ENCODE measurements around the gene ACADL. TPM values are rescaled to one million over a fixed set of nuclear protein-coding genes. Genes with fewer than 3 reads are reported as not detected.
A peak's percentile ranks its signal among the peaks of the same experiment; 100 is the strongest.

ACADL gene
- total RNA-seq, 4 donors from 2014 or later, result 1.3 to 2.1 (median 1.7) TPM

DNA sequence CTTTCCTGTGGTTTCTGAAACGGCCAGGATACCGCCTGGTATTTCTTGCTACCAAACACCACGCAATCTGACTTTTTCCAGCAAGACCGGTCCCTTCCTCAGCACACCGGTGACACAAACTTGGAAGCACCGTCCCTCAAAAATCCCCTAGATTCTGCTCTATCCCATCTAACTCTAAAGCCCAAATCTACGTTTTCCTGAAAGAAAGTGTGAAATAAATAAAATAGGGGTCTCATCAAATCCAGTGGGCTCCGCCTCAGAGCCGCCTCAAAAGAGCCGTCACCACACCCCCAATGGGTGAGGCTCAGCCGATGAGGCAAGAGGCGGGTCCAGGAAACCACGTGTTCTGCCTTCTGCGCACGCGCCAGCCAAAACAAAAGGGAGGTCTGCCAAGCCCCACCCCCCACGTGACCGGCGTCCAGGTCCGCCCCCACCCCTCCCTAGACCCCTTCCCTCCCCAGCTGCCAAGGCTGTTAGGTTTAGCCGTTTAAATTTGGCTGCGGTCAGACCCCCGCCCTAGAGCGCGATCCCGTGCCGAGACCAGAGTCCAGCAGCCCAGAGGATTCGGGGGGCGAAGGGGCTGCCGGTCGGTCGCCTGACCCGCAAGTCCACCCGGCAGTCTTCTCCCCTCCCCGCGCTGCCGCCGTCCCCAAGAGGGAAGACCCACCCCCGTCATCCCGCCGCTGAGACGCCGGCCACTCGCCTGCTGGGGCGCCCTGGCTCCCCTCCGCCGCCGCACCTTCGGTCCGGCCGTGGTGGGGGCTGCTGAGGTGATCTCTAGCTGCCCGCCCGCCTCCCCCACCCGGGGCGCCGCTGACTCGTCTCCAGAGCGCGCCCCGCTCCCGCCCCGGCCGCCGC is 54.6 kb downstream of the ACADL start:
- Histone ChIP-seq H3K27ac (replicated peaks in 1 of 4) (peak overlapping the region; percentile 99 to 100 (median 100)), H3K4me3 (peak overlapping the region; percentile 87 to 98 (median 94)), H3K4me1 (peaks cover 36 to 48% (median 45%) of the 10 kb centered on the region in 4 donors), H3K9me3 (no peaks in the 10 kb centered on the region), H3K36me3 (no peaks in the 10 kb centered on the region), H3K27me3 (no peaks in the 10 kb centered on the region)
- TF ChIP-seq POLR2AphosphoS5 (IDR thresholded peaks at IDR 0.05) (peak; percentile 98 to 99), EP300 (IDR thresholded peaks at IDR 0.05) (no peak), POLR2A (IDR thresholded peaks at IDR 0.05; ENCODE audit: low read depth) (peak; percentile 86)
- TF ChIP-seq, protein P1, sequence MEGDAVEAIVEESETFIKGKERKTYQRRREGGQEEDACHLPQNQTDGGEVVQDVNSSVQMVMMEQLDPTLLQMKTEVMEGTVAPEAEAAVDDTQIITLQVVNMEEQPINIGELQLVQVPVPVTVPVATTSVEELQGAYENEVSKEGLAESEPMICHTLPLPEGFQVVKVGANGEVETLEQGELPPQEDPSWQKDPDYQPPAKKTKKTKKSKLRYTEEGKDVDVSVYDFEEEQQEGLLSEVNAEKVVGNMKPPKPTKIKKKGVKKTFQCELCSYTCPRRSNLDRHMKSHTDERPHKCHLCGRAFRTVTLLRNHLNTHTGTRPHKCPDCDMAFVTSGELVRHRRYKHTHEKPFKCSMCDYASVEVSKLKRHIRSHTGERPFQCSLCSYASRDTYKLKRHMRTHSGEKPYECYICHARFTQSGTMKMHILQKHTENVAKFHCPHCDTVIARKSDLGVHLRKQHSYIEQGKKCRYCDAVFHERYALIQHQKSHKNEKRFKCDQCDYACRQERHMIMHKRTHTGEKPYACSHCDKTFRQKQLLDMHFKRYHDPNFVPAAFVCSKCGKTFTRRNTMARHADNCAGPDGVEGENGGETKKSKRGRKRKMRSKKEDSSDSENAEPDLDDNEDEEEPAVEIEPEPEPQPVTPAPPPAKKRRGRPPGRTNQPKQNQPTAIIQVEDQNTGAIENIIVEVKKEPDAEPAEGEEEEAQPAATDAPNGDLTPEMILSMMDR (IDR thresholded peaks at IDR 0.05), result no peak
- DNase-seq (ENCODE audit: extremely low spot score), result peak; percentile 99
- 0% methylated on average over 16 of the region's 64 CpGs for WGBS
- intact Hi-C loops (cut with DNase I), result no loop called here

DNA sequence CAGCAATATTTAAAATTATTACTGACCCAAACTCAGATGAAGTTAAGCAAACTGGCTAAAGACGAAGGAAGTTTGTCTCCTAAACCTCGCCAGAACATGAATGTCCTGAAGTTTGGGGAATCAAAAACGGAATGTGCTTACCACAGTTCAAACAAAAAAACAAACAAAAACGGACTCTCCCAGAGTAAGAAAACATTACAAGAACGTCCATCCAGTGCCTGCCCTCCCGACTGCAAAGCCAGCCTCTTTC is 55.1 kb downstream of the ACADL start:
- peaks cover 37 to 50% (median 48%) of the 10 kb centered on the region in 4 donors for H3K4me1 ChIP-seq
- WGBS, result under 1% methylated on average over 6 of the region's 6 CpGs
- peak overlapping the region; percentile 99 to 100 (median 100) for H3K27ac ChIP-seq (replicated peaks in 1 of 4)
- TF ChIP-seq, protein P1 (IDR thresholded peaks at IDR 0.05), result no peak
- no peak for TF ChIP-seq POLR2AphosphoS5 (IDR thresholded peaks at IDR 0.05)
- TF ChIP-seq POLR2A (IDR thresholded peaks at IDR 0.05; ENCODE audit: low read depth), result no peak
- no peak for TF ChIP-seq EP300 (IDR thresholded peaks at IDR 0.05)
- intact Hi-C loops (cut with DNase I), result no loop called here
- H3K4me3 ChIP-seq, result peak overlapping the region; percentile 87 to 98 (median 94)
- H3K36me3 ChIP-seq, result no peaks in the 10 kb centered on the region
- H3K9me3 ChIP-seq, result no peaks in the 10 kb centered on the region
- H3K27me3 ChIP-seq, result no peaks in the 10 kb centered on the region
- DNase-seq (ENCODE audit: extremely low spot score), result no peak

DNA sequence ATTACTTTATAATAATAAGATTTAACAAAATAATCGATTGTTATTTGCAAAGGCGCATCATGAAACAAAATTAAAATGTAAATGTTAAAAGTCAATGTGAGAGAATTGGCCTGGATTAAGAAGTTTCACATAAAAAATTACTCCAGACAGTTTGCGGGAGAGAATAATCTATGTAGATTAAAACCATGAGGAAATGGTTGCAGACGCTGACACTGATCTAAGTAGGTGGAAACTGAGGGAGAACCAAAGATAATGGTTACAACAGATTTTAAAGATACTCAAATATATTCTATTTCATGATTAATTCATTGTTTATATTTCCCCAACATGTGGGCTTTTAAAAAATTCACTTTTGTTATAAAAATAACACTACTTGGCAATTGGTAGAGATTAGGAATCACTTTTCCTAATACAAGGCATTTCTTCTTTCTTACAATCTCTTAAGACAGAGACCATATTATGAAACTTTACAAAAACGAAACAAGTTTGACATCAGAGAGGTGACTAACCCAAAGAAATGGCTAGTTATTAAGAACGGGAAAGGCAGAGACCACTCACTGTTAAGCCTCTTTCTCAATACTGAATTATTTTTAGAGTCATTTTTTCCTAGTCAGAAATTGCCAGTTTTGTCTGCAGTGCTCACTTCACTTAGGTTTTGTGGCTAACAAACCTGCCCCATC is 55.6 kb downstream of the ACADL start:
- intact Hi-C loops (cut with DNase I), result loop anchor here (2.0 kb wide), 1 partner anchor 167 kb away; the partner anchor contains the start of gene RPE
- Histone ChIP-seq H3K27me3 (no peaks in the 10 kb centered on the region), H3K9me3 (no peaks in the 10 kb centered on the region), H3K4me3 (peak overlapping the region; percentile 87 to 98 (median 94)), H3K4me1 (peaks cover 37 to 50% (median 48%) of the 10 kb centered on the region in 4 donors), H3K36me3 (no peaks in the 10 kb centered on the region), H3K27ac (replicated peaks in 1 of 4) (peak overlapping the region; percentile 99 to 100 (median 100))
- no peak for DNase-seq (ENCODE audit: extremely low spot score)
- WGBS, result 26% methylated on average over 6 of the region's 6 CpGs
- no peak for TF ChIP-seq POLR2AphosphoS5 (IDR thresholded peaks at IDR 0.05)

DNA sequence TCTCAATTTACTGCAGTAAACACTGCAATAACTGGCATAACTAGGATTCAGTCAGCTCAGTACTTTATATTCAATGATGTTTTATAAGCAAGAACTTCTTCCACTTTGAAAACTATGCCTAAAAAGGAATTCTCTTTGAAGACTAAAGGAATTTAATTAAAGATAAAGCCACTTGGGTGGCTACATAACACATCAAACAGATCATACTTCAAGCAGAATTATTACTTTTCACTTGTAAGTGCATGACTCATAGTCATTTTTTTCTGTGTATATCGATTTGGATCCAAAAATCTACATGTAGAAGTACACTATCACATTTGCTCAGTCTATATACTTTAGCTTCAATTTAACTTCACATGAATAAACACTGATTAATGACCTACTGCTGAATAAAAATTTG is 58.0 kb downstream of the ACADL start:
- H3K36me3 ChIP-seq, result no peaks in the 10 kb centered on the region
- no peaks in the 10 kb centered on the region for H3K9me3 ChIP-seq
- intact Hi-C loops (cut with DNase I), result no loop called here
- H3K4me1 ChIP-seq, result peaks cover 35 to 51% (median 51%) of the 10 kb centered on the region in 4 donors
- peak overlapping the region; percentile 99 to 100 (median 100) for H3K27ac ChIP-seq (replicated peaks in 1 of 4)
- 17% methylated on average over 1 of the region's 1 CpG for WGBS
- no peaks in the 10 kb centered on the region for H3K27me3 ChIP-seq
- no peak for DNase-seq (ENCODE audit: extremely low spot score)
- H3K4me3 ChIP-seq, result no peak overlapping the region
- TF ChIP-seq POLR2A (IDR thresholded peaks at IDR 0.05; ENCODE audit: low read depth) (no peak), EP300 (IDR thresholded peaks at IDR 0.05) (no peak), POLR2AphosphoS5 (IDR thresholded peaks at IDR 0.05) (no peak)
- TF ChIP-seq, protein P1 (IDR thresholded peaks at IDR 0.05), result no peak

DNA sequence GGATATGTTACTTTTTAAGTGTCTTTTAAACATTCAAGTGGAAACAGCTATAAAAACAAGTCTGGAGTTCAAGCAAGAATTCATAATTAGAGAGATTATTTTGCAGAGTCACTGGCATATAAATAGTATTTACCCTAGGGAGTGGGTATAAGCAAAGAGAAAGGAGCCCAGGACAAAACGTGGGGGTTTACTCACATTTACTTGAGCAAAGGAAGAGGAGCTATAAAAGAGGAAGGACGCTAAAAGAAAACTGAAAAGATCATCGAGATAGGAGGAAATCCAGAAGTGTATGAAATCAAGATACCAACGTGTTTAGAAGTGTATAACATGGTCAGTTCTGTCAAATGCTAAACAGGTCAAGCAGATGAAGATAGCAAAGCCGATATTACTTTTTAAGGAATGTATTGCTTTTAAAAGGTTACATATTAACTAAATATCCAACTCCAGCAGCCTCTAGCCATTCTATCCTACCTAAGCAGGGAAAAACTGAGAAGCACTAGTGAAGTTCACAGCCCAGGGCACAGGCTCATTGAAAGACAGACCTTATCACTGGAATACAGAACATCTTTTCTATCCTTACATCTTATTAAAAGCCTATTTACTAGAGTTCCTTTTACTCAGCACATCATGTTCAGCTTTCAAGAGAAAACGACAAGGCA is 62.7 kb downstream of the ACADL start:
- Histone ChIP-seq H3K4me1 (peaks cover 21 to 38% (median 31%) of the 10 kb centered on the region in 4 donors), H3K36me3 (peaks cover 0 to under 1% (median 0%) of the 10 kb centered on the region in 4 donors), H3K4me3 (no peak overlapping the region), H3K27ac (replicated peaks in 1 of 4) (no peak overlapping the region), H3K9me3 (no peaks in the 10 kb centered on the region), H3K27me3 (no peaks in the 10 kb centered on the region)
- 51% methylated on average over 6 of the region's 6 CpGs for WGBS
- TF ChIP-seq POLR2AphosphoS5 (IDR thresholded peaks at IDR 0.05), result no peak
- no peak for TF ChIP-seq POLR2A (IDR thresholded peaks at IDR 0.05; ENCODE audit: low read depth)
- DNase-seq (ENCODE audit: extremely low spot score), result no peak
- intact Hi-C loops (cut with DNase I), result no loop called here

All from esophagus muscularis mucosa (tissue), 4 donors.